ENCODE measurements around the gene KHK. TPM values are rescaled to one million over a fixed set of nuclear protein-coding genes. Genes with fewer than 3 reads are reported as not detected.
"Not testable (repeated sequence)": the region's sequence is repeated elsewhere in the genome, so short reads cannot be mapped to it uniquely, and the experiment has no call there.

Gene KHK
- total RNA-seq, 2 experiments from 2014 or later = 9.7 to 10.6 TPM

- Mint-ChIP-seq H3K4me3 (no peak overlapping the region), H3K36me3 (ENCODE audit: low read depth) (peaks cover 43% of the 10 kb centered on the region), H3K27me3 (no peaks in the 10 kb centered on the region), H3K9me3 (no peaks in the 10 kb centered on the region), H3K27ac (peak overlapping the region; percentile 60), H3K4me1 (peaks cover 35% of the 10 kb centered on the region)
- DNase-seq = no peak
- ChIA-PET CTCF (interaction anchor here (0.6 to 8.7 kb wide), 7 partner anchors 8 to 862 kb away, joined by 3 to 44 read pairs (median 6); no protein-coding TSS in a partner anchor), POLR2A (no interaction called here)
These were observed 19.2 kb upstream of the KHK start for GRCh38 chr2:27067385-27067784.

- H3K9me3 Mint-ChIP-seq = no peaks in the 10 kb centered on the region
- ChIA-PET CTCF (interaction anchor here (0.9 to 8.7 kb wide), 3 partner anchors 12 to 17 kb away, joined by 3 to 44 read pairs (median 8); no protein-coding TSS in a partner anchor), POLR2A (no interaction called here)
- peaks cover 39% of the 10 kb centered on the region for H3K36me3 Mint-ChIP-seq (ENCODE audit: low read depth)
- peak overlapping the region; percentile 97 for H3K4me3 Mint-ChIP-seq
- H3K27ac Mint-ChIP-seq = peak overlapping the region; percentile 43
- DNase-seq = no peak
- no peaks in the 10 kb centered on the region for H3K27me3 Mint-ChIP-seq
- peaks cover 50% of the 10 kb centered on the region for H3K4me1 Mint-ChIP-seq
These were observed 17.1 kb upstream of the KHK start for GRCh38 chr2:27069436-27069835.

GRCh38 chr2:27069961-27070618 is 16.5 kb upstream of the KHK start:
- CTCF ChIA-PET = interaction anchor here (8.7 kb wide), 1 partner anchor 12 kb away, joined by 44 read pairs; no protein-coding TSS in a partner anchor
- POLR2A ChIA-PET = no interaction called here

GRCh38 chr2:27070653-27071276 is 15.8 kb upstream of the KHK start:
- no peak for DNase-seq
- Mint-ChIP-seq H3K27ac (peak overlapping the region; percentile 96), H3K36me3 (ENCODE audit: low read depth) (peaks cover 35% of the 10 kb centered on the region), H3K4me1 (peaks cover 59% of the 10 kb centered on the region), H3K27me3 (no peaks in the 10 kb centered on the region), H3K4me3 (peak overlapping the region; percentile 97), H3K9me3 (no peaks in the 10 kb centered on the region)
- POLR2A ChIA-PET = interaction anchor here (0.8 to 1.4 kb wide), 3 partner anchors 10 to 19 kb away, joined by 3 to 9 read pairs (median 6); partner anchors contain the start of gene AGBL5
- CTCF ChIA-PET = interaction anchor here (0.8 to 8.7 kb wide), 9 partner anchors 11 to 109 kb away, joined by 3 to 44 read pairs (median 4); partner anchors contain the start of genes AGBL5 and KHK

More at GRCh38 chr2:27069961-27070618, 16.5 kb upstream of the KHK start:
- Mint-ChIP-seq H3K4me3 (peak overlapping the region; percentile 97), H3K27ac (peak overlapping the region; percentile 96), H3K4me1 (peaks cover 56% of the 10 kb centered on the region), H3K27me3 (no peaks in the 10 kb centered on the region), H3K9me3 (no peaks in the 10 kb centered on the region), H3K36me3 (ENCODE audit: low read depth) (peaks cover 38% of the 10 kb centered on the region)
- DNase-seq = no peak

GRCh38 chr2:27071277-27071989 is 15.1 kb upstream of the KHK start, which contains the start of gene OST4:
Gene OST4, minus strand, starts transcription at chr2:27071654.
- peaks cover 31% of the 10 kb centered on the region for H3K36me3 Mint-ChIP-seq (ENCODE audit: low read depth)
- POLR2A ChIA-PET = interaction anchor here (0.6 to 1.4 kb wide), 4 partner anchors 10 to 28 kb away, joined by 3 to 9 read pairs (median 4); partner anchors contain the start of gene AGBL5
- CTCF ChIA-PET = interaction anchor here (0.8 to 8.7 kb wide), 9 partner anchors 10 to 110 kb away, joined by 3 to 44 read pairs (median 4); partner anchors contain the start of genes AGBL5 and KHK
- H3K9me3 Mint-ChIP-seq = no peaks in the 10 kb centered on the region
- H3K4me3 Mint-ChIP-seq = peak within 1 kb of the TSS; percentile 97
- H3K27me3 Mint-ChIP-seq = no peaks in the 10 kb centered on the region
- H3K27ac Mint-ChIP-seq = peak within 1 kb of the TSS; percentile 96
- DNase-seq = peak; percentile 91
- H3K4me1 Mint-ChIP-seq = peaks cover 62% of the 10 kb centered on the region

GRCh38 chr2:27071990-27072830 is 14.4 kb upstream of the KHK start:
- Mint-ChIP-seq H3K27ac (peak overlapping the region; percentile 89), H3K27me3 (no peaks in the 10 kb centered on the region), H3K9me3 (no peaks in the 10 kb centered on the region), H3K4me1 (peaks cover 67% of the 10 kb centered on the region), H3K36me3 (ENCODE audit: low read depth) (peaks cover 31% of the 10 kb centered on the region), H3K4me3 (peak overlapping the region; percentile 81)
- ChIA-PET POLR2A (interaction anchor here (0.6 to 1.4 kb wide), 3 partner anchors 9 to 29 kb away, joined by 3 to 9 read pairs (median 6); partner anchors contain the start of gene AGBL5), CTCF (interaction anchor here (0.6 to 8.7 kb wide), 13 partner anchors 8 to 284 kb away, joined by 3 to 44 read pairs (median 4); partner anchors contain the start of genes AGBL5, GTF3C2 and KHK)
- DNase-seq = no peak

- DNase-seq = no peak
- Mint-ChIP-seq H3K4me3 (peak overlapping the region; percentile 81), H3K9me3 (no peaks in the 10 kb centered on the region), H3K27ac (peak overlapping the region; percentile 68), H3K27me3 (peaks cover under 1% of the 10 kb centered on the region), H3K36me3 (ENCODE audit: low read depth) (peaks cover 31% of the 10 kb centered on the region), H3K4me1 (peaks cover 72% of the 10 kb centered on the region)
- ChIA-PET CTCF (interaction anchor here (0.6 to 8.7 kb wide), 10 partner anchors 9 to 284 kb away, joined by 3 to 44 read pairs (median 4); partner anchors contain the start of genes AGBL5, GTF3C2 and KHK), POLR2A (no interaction called here)
These were observed 13.7 kb upstream of the KHK start for GRCh38 chr2:27072920-27073319.

GRCh38 chr2:27073782-27074181 is 12.8 kb upstream of the KHK start:
- no peak for DNase-seq
- H3K9me3 Mint-ChIP-seq = no peaks in the 10 kb centered on the region
- H3K27me3 Mint-ChIP-seq = peaks cover 2% of the 10 kb centered on the region
- ChIA-PET POLR2A (interaction anchor here (0.6 kb wide), 1 partner anchor 23 kb away, joined by 3 read pairs; no protein-coding TSS in a partner anchor), CTCF (interaction anchor here (1.1 to 8.7 kb wide), 6 partner anchors 8 to 283 kb away, joined by 3 to 44 read pairs (median 8); partner anchors contain the start of genes AGBL5, GTF3C2 and KHK)
- peak overlapping the region; percentile 68 for H3K27ac Mint-ChIP-seq
- no peak overlapping the region for H3K4me3 Mint-ChIP-seq
- peaks cover 24% of the 10 kb centered on the region for H3K36me3 Mint-ChIP-seq (ENCODE audit: low read depth)
- peaks cover 72% of the 10 kb centered on the region for H3K4me1 Mint-ChIP-seq

GRCh38 chr2:27074738-27075565 is 11.6 kb upstream of the KHK start:
- no peaks in the 10 kb centered on the region for H3K9me3 Mint-ChIP-seq
- peaks cover 12% of the 10 kb centered on the region for H3K36me3 Mint-ChIP-seq (ENCODE audit: low read depth)
- peaks cover 2% of the 10 kb centered on the region for H3K27me3 Mint-ChIP-seq
- DNase-seq = peak; percentile 59
- ChIA-PET CTCF (interaction anchor here (0.5 to 8.7 kb wide), 7 partner anchors 7 to 595 kb away, joined by 3 to 44 read pairs (median 4); partner anchors contain the start of gene KHK), POLR2A (interaction anchor here (0.6 kb wide), 1 partner anchor 24 kb away, joined by 3 read pairs; no protein-coding TSS in a partner anchor)
- H3K4me1 Mint-ChIP-seq = peaks cover 62% of the 10 kb centered on the region
- peak overlapping the region; percentile 93 for H3K27ac Mint-ChIP-seq
- peak overlapping the region; percentile 31 for H3K4me3 Mint-ChIP-seq

- H3K4me3 Mint-ChIP-seq = peak overlapping the region; percentile 31
- POLR2A ChIA-PET = not testable (repeated sequence)
These were observed 11.1 kb upstream of the KHK start for GRCh38 chr2:27075566-27075871.

GRCh38 chr2:27076323-27076722 is 10.2 kb upstream of the KHK start:
- Mint-ChIP-seq H3K36me3 (ENCODE audit: low read depth) (peaks cover 3% of the 10 kb centered on the region), H3K4me1 (peaks cover 61% of the 10 kb centered on the region), H3K9me3 (no peaks in the 10 kb centered on the region), H3K27ac (peak overlapping the region; percentile 10), H3K4me3 (no peak overlapping the region), H3K27me3 (peaks cover 2% of the 10 kb centered on the region)
- DNase-seq = no peak
- POLR2A ChIA-PET = no interaction called here
- CTCF ChIA-PET = interaction anchor here (1.5 kb wide), 1 partner anchor 195 kb away, joined by 3 read pairs; no protein-coding TSS in a partner anchor

More at GRCh38 chr2:27075566-27075871, 11.1 kb upstream of the KHK start:
- peak overlapping the region; percentile 93 for H3K27ac Mint-ChIP-seq
- not testable (repeated sequence) for H3K27me3 Mint-ChIP-seq; DNase-seq; H3K36me3 Mint-ChIP-seq (ENCODE audit: low read depth); H3K9me3 Mint-ChIP-seq
- peaks cover 62% of the 10 kb centered on the region for H3K4me1 Mint-ChIP-seq
- CTCF ChIA-PET = interaction anchor here (0.6 to 3.2 kb wide), 3 partner anchors 22 to 315 kb away, joined by 3 to 11 read pairs (median 4); no protein-coding TSS in a partner anchor
